SK-N-SH (cell line): ENCODE data around the gene CRIP3.

Experiments used
- EP300 ChIP-seq, 2 experiments: IDR thresholded peaks; 2 replicates each; pipeline versions ENCODE4 v1.4.0 to v1.6.1; 2012; ENCODE audit warnings: borderline replicate concordance in 1 of 2, low read depth in 1 of 2, low read length in 1 of 2
- FOXM1 ChIP-seq: IDR thresholded peaks from 2 replicates; pipeline ENCODE4 v1.4.0; 2012; ENCODE audit warnings: low read depth, mild to moderate bottlenecking
- POLR2AphosphoS5 ChIP-seq: IDR thresholded peaks from 2 replicates; pipeline ENCODE4 v1.6.1; 2012; ENCODE audit warnings: low read depth, low read length
- REST ChIP-seq: IDR thresholded peaks from 2 replicates; pipeline ENCODE4 v1.6.1; 2012; ENCODE audit warnings: mild to moderate bottlenecking, low read depth, low read length, moderate library complexity
- YY1 ChIP-seq: IDR thresholded peaks from 2 replicates; pipeline ENCODE4 v1.4.0; 2012; ENCODE audit warnings: low read depth, mild to moderate bottlenecking
- TF ChIP-seq, protein P1 (sequence below): fragments of 200-600 bp; sonication (generic); IDR thresholded peaks from 2 replicates; pipeline ENCODE4 v1.6.1; 2017; ENCODE audit warnings: antibody characterized with exemption, mild to moderate bottlenecking, moderate library complexity

GRCh38 chr6:43347444-43347843, 38.8 kb upstream of the CRIP3 start:
- TF ChIP-seq POLR2AphosphoS5 (no peak), EP300 (IDR thresholded peaks at IDR 0.05; ENCODE audit: borderline replicate concordance in 1 of 2, low read depth in 1 of 2, low read length in 1 of 2) (no peak), FOXM1 (no peak), YY1 (no peak), REST (no peak)
- TF ChIP-seq, protein P1, sequence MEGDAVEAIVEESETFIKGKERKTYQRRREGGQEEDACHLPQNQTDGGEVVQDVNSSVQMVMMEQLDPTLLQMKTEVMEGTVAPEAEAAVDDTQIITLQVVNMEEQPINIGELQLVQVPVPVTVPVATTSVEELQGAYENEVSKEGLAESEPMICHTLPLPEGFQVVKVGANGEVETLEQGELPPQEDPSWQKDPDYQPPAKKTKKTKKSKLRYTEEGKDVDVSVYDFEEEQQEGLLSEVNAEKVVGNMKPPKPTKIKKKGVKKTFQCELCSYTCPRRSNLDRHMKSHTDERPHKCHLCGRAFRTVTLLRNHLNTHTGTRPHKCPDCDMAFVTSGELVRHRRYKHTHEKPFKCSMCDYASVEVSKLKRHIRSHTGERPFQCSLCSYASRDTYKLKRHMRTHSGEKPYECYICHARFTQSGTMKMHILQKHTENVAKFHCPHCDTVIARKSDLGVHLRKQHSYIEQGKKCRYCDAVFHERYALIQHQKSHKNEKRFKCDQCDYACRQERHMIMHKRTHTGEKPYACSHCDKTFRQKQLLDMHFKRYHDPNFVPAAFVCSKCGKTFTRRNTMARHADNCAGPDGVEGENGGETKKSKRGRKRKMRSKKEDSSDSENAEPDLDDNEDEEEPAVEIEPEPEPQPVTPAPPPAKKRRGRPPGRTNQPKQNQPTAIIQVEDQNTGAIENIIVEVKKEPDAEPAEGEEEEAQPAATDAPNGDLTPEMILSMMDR, result no peak
